ENCODE results near the gene AREG. TPM values are rescaled to one million over a fixed set of nuclear protein-coding genes. Genes with fewer than 3 reads are reported as not detected.

AREG gene
- total RNA-seq, 1 donor from 2014 or later: not detected

GRCh38 chr4:74438661-74439060 lies 6.3 kb upstream of the AREG start:
- TF ChIP-seq CTCF (IDR thresholded peaks at IDR 0.05; ENCODE audit: partially characterized antibody, unreplicated experiment): no peak
- Mint-ChIP-seq H3K27me3 (ENCODE audit: unreplicated experiment) (no peaks in the 10 kb centered on the region), H3K36me3 (ENCODE audit: unreplicated experiment) (no peaks in the 10 kb centered on the region), H3K4me3 (ENCODE audit: unreplicated experiment) (no peak overlapping the region), H3K27ac (ENCODE audit: unreplicated experiment) (no peak overlapping the region), H3K9me3 (ENCODE audit: unreplicated experiment) (no peaks in the 10 kb centered on the region), H3K4me1 (ENCODE audit: low read depth, unreplicated experiment) (no peaks in the 10 kb centered on the region)
- DNase-seq: no peak

GRCh38 chr4:74439952-74440351 lies 5.0 kb upstream of the AREG start:
- H3K4me1 Mint-ChIP-seq (ENCODE audit: low read depth, unreplicated experiment): no peaks in the 10 kb centered on the region
- no peak overlapping the region for H3K4me3 Mint-ChIP-seq (ENCODE audit: unreplicated experiment)
- H3K27me3 Mint-ChIP-seq (ENCODE audit: unreplicated experiment): no peaks in the 10 kb centered on the region
- no peak overlapping the region for H3K27ac Mint-ChIP-seq (ENCODE audit: unreplicated experiment)
- H3K9me3 Mint-ChIP-seq (ENCODE audit: unreplicated experiment): no peaks in the 10 kb centered on the region
- DNase-seq: no peak
- H3K36me3 Mint-ChIP-seq (ENCODE audit: unreplicated experiment): no peaks in the 10 kb centered on the region
- no peak for TF ChIP-seq CTCF (IDR thresholded peaks at IDR 0.05; ENCODE audit: partially characterized antibody, unreplicated experiment)

- Mint-ChIP-seq H3K27ac (ENCODE audit: unreplicated experiment) (no peak overlapping the region), H3K27me3 (ENCODE audit: unreplicated experiment) (peaks cover 3% of the 10 kb centered on the region), H3K4me1 (ENCODE audit: low read depth, unreplicated experiment) (no peaks in the 10 kb centered on the region), H3K4me3 (ENCODE audit: unreplicated experiment) (no peak overlapping the region), H3K36me3 (ENCODE audit: unreplicated experiment) (no peaks in the 10 kb centered on the region), H3K9me3 (ENCODE audit: unreplicated experiment) (no peaks in the 10 kb centered on the region)
- DNase-seq: no peak
- TF ChIP-seq CTCF (IDR thresholded peaks at IDR 0.05; ENCODE audit: partially characterized antibody, unreplicated experiment): no peak
Observed at GRCh38 chr4:74440356-74440755, 4.6 kb upstream of the AREG start.

- no peaks in the 10 kb centered on the region for H3K9me3 Mint-ChIP-seq (ENCODE audit: unreplicated experiment)
Observed at GRCh38 chr4:74441744-74442143, 3.2 kb upstream of the AREG start.

More at GRCh38 chr4:74441744-74442143, 3.2 kb upstream of the AREG start:
- H3K27ac Mint-ChIP-seq (ENCODE audit: unreplicated experiment): no peak overlapping the region
- H3K27me3 Mint-ChIP-seq (ENCODE audit: unreplicated experiment): peaks cover 7% of the 10 kb centered on the region
- DNase-seq: no peak
- H3K4me3 Mint-ChIP-seq (ENCODE audit: unreplicated experiment): no peak overlapping the region
- TF ChIP-seq CTCF (IDR thresholded peaks at IDR 0.05; ENCODE audit: partially characterized antibody, unreplicated experiment): no peak
- no peaks in the 10 kb centered on the region for H3K36me3 Mint-ChIP-seq (ENCODE audit: unreplicated experiment)
- H3K4me1 Mint-ChIP-seq (ENCODE audit: low read depth, unreplicated experiment): no peaks in the 10 kb centered on the region

Data from glutamatergic neuron (in vitro differentiated cells).